GM12801 (cell line): ENCODE data around the gene CFL1.

Experiments
- CTCF ChIP-seq: IDR thresholded peaks from one replicate; pipeline ENCODE4 v1.5.1; 2011; ENCODE audit warnings: control low read depth; ENCODE audit not compliant: insufficient read length; ENCODE audit errors: extremely low read depth

CFL1 gene

GRCh38 chr11:65810046-65810868 lies 47.7 kb downstream of the CFL1 start:
- no peak for TF ChIP-seq CTCF

- TF ChIP-seq CTCF = no peak
These were observed 48.5 kb downstream of the CFL1 start for GRCh38 chr11:65809496-65809895.

- TF ChIP-seq CTCF = no peak
These were observed 49.1 kb downstream of the CFL1 start for GRCh38 chr11:65808744-65809341.

- TF ChIP-seq CTCF = no peak
These were observed 51.0 kb downstream of the CFL1 start for GRCh38 chr11:65806979-65807378.
